HG03039 (cell line): ENCODE results near the gene GLTP.
"Not testable (repeated sequence)": the region's sequence is repeated elsewhere in the genome, so short reads cannot be mapped to it uniquely, and the experiment has no call there.

ENCODE experiments used
- ATAC-seq: cut with Tn5 transposase; IDR thresholded peaks from one replicate; pipeline ENCODE4 v1.9.1; 2021; ENCODE audit warnings: mild to moderate bottlenecking, moderate library complexity; ENCODE audit not compliant: unreplicated experiment

The GLTP gene

GRCh38 chr12:109905301-109905700, 25.0 kb upstream of the GLTP start:
- no peak for ATAC-seq

DNA sequence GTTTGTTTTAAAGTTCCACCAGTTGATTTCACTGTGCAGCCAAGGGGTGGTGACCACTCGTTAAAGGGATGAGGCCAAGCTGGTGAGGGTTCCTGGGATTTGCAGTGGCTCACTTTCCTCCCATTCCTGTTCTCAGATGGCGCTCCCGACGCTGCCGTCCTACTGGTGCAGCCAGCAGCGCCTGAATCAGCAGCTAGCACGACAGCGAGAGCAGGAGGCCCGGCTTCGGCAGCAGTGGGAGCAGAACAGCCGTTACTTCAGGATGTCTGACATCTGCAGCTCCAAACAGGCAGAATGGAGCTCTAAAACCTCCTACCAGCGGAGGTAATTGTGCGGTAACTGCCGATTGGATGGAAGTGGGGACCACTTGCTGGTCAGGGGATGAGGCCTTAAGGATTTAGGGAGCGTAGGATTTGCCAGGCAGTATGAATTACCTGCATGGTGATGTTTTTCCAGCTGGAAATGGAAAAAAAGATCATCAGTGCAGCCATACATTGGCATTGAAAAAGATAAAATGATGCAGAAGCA, 22.6 kb upstream of the GLTP start:
- no peak for ATAC-seq

DNA sequence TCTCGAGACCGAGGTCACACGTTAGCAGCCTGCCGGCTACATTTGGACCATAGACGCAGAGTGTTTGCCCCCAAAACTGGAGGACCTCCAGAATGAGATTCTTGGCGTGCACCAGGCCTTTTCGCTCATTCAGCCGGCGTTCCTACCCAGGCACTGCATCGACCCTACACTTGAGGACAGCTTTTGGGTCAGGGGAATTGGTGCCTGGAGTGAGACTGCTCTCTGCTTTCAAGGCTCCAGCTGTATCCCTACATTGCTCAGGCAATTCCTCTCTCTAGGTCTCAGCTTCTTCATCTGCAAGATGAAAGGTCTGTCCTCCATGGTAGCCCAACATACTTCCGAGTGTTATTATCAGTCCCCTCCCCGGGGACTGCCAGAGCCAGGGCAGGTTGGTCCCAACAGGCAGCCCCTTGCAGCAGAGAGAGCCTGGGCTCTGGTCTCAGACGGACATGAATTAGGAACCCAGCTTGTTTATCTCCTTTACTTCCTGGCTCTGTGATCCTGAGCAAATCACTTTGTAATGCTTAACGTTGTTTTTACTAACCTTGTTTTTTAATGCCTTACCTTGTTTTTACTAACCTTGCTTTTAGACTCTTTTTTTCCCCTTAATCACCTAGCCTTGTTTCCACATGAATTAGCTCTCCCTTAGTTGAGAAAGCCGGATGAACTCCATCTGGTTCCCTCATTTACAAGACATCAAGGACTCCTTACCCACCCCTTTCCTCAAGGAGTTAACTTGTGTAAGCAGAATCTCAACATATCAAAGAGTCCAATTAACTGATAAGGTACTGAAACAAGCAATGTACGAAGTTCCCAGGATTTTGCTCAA, 20.6 kb upstream of the GLTP start:
- no peak for ATAC-seq

- peak; percentile 61 for ATAC-seq
Observed at GRCh38 chr12:109899783-109900751, 19.7 kb upstream of the GLTP start, which contains the start of gene TCHP. Gene TCHP, plus strand, starts transcription at chr12:109900274. Its CDS starts 2,753 bp downstream, at chr12:109903027.

DNA sequence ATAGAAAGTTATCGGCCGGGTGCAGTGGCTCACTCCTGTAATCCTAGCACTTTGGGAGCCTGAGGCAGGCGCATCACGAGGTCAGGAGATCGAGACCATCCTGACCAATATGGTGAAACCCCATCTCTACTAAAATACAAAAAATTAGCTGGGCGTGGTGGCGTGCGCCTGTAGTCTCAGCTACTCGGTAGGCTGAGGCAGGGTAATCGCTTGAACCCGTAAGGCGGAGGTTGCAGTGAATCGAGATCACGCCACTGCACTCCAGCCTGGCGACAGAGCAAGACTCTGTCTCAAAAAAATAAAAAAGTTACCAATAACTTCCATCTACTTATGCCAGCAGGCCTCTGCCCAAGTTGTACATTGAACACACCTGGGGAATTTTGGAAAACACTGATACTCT, 19.0 kb upstream of the GLTP start:
- ATAC-seq = not testable (repeated sequence)

DNA sequence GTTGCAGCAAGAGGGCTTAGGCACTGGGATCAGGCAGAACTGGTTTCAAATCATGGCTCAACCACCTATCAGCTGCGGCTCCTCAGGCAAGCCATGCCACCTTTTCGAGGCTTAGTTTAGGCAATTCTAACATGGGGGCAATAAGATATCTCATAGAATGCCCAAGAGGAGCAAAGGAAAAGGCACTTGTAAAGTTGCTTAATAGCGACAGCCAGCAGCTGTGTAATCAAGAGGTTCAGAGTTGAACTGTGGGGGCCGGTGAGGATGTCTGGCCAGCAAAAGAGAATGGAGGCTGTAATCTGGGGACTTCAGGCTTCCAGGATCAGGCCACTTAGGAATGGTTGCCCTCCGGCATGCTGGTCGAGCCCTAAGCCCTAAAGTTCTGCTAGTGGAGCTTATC, 16.7 kb upstream of the GLTP start:
- no peak for ATAC-seq

- no peak for ATAC-seq
Observed at GRCh38 chr12:109896188-109896587, 15.8 kb upstream of the GLTP start.

- no peak for ATAC-seq
Observed at GRCh38 chr12:109894939-109895338, 14.6 kb upstream of the GLTP start.

DNA sequence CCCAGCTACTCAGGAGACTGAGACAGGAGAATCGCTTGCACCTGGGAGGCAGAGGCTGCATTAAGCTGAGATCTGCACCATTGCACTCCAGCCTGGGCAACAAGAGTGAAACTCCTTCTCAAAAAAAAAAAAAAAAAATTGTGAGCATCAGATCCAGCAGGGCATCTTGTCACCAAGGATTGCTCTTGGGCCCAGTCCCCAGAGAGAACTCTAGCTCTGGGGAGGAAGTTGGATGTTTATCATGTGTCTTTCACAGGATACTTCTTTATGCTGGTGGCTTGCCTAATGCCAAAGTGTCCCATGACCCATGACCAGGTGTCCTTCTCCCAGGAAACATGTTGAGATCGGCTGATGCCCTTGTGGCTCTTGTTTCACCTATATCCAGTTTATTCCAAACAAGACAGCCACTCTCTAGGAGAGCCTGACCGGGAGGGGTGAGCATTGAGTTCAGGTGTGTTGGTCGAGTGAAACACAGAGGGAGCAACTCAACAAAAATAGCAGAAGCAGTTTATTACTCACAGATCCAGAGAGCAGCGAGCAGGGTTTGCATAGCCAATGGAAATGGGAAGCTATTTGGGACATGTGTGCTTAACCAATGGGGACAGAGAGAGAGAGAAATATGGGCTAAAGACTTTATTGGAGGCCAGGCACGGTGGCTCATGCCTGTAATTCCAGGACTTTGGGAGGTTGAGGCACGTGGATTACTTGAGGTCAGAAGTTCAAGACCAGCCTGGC, 13.1 kb upstream of the GLTP start:
- no peak for ATAC-seq

DNA sequence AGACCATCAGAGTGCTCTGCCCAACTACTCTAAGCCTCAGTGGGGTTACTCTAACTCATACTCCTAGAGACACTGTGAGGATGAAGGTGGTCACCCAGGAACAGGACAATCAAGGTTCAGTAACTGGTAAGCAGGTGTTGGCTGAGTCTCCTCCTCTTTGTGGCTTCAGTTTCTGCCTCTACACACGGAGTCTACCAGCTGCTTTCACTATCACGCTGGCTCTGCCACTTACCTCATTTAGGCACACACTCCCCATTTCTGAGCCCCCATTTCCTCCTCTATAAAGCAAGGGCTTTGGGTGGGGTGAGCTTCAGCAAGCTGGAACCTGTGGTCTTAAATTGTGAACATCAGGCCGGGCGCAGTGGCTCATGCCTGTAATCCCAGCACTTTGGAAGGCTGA, 12.4 kb upstream of the GLTP start:
- ATAC-seq = no peak

GRCh38 chr12:109892165-109892715, 11.9 kb upstream of the GLTP start:
- no peak for ATAC-seq

GRCh38 chr12:109891731-109892130, 11.4 kb upstream of the GLTP start:
- not testable (repeated sequence) for ATAC-seq

- ATAC-seq = no peak
Observed at GRCh38 chr12:109890620-109891170, 10.4 kb upstream of the GLTP start.

DNA sequence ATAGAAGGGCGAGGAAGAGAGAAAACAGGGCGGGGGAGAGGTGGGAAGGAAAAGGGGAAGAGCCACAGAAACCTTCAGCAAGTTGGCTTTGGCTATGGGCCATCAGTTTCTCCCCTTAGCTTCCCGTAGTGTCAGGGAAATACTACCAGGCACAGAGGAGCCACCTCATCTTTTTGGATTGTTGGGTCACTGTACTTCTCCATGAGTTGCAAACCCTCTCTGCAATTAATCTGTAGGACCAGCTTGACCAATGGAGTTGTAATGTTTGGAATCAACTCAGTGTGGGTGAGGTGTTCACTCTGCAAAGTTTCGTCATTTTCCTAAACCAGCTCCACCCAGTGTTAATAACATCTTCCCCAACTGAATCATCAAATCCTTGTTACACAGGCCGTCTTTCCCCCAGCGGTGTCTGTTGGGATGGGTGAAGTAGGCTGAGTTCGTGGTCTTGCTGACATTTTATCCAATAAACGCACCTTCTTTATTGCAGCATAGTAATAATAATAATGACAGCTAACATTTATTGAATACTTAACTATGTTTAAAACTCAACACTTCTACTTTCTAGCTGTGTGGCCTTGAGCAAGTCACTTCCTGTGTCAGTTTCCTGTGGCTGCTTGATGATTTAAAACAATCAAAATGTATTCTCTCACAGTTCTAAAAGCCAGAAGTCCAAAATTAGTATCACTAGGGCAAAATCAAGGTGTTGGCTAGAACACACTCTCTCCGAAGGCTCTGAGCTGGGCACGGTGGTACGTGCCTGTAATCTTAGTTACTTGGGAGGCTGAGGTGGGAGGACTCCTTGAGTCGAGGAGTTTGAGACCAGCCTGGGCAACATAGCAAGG, 8.1 kb upstream of the GLTP start:
- ATAC-seq = no peak

GRCh38 chr12:109885616-109886015, 5.3 kb upstream of the GLTP start:
- ATAC-seq = no peak

DNA sequence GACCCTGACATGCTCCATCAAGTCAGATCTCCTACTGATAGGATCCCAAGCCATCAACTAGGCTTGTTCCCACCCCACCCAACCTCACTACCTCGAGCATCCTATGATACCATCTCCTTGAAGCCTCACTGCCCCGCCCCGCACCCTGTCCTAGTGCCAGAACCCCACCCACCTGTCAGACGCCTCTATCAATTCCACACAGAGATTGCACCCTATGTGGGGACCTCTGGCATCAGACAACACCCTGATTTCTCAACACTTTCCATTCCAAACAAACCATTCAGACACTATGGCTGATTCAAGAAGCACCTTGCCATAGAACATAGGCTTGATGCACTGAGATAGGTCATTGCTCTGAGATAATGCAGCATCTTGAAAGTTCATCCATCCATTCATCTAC, 3.1 kb upstream of the GLTP start:
- ATAC-seq = no peak

GRCh38 chr12:109881752-109882151, 1.4 kb upstream of the GLTP start:
- ATAC-seq = no peak

DNA sequence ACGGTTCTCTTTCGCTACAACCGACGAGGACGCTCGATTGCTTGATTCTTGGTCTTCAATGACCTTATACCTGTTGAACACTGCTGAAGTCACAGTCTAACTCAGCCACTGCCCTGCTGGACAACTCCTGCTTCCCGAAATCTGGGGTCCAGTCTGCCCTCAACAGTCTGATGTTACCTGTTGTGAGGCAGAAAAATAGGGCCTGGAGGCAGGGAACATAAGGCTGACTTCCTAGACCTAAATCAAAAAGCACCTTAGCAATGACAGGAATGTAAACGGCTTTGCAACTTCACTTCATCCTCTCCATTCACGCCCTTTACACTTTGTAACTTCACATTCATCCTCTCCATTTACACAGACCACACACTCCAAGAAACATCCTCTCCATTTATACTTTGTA, 597 bp upstream of the GLTP start:
- ATAC-seq = no peak

DNA sequence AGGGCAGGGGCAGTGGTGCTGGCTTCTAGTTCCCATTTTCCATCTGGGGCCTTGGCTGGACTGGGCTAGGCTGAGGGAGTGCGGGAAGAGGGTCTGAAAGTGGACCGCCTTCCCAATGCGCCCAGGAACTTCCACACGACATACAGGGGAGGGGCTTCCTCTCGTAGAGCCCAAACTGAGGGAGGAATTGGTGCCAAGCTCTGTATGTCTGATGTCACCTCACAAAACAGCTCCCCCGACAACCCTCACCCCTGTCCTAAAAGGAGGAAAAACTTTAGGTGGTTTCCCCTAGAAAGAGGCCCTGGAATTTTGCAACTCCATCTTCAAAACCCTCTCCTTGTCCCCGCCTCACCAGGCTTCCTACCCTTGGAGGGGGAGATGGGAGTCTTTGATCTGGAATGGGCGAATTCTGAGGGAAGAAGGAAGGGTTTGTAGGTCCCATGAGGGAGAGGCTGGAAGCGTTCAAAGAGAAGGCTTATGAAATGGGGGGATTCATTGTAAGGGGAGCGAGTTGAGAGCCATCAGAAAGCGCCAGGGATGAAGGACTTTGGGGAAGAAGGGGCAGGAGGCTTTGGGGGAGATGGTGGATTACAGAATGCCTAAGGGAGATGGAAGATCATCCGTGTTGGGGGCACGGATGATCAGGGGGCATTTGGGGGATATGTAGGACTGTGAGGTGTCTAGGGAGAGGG, 844 bp downstream of the GLTP start:
- ATAC-seq = no peak
